ENCODE data around the gene SERPINB11.
"Not testable (repeated sequence)": the region's sequence is repeated elsewhere in the genome, so short reads cannot be mapped to it uniquely, and the experiment has no call there.

SERPINB11 gene, protein sequence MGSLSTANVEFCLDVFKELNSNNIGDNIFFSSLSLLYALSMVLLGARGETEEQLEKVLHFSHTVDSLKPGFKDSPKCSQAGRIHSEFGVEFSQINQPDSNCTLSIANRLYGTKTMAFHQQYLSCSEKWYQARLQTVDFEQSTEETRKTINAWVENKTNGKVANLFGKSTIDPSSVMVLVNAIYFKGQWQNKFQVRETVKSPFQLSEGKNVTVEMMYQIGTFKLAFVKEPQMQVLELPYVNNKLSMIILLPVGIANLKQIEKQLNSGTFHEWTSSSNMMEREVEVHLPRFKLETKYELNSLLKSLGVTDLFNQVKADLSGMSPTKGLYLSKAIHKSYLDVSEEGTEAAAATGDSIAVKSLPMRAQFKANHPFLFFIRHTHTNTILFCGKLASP

GRCh38 chr18:63702660-63703059 is at the start of gene SERPINB11:
SERPINB11 (plus strand) TSS chr18:63702960; CDS start chr18:63710194, 7,234 bp downstream.
- no peak for FAIRE-seq
- DNase-seq (ENCODE audit: insufficient read length, low spot score), result no peak

- not testable (repeated sequence) for DNase-seq (ENCODE audit: insufficient read length, low spot score); FAIRE-seq
Observed at GRCh38 chr18:63658920-63659319, 43.8 kb upstream of the SERPINB11 start.

GRCh38 chr18:63661750-63662149 is 41.0 kb upstream of the SERPINB11 start, which contains the start of gene SERPINB3:
SERPINB3 (minus strand) TSS chr18:63661893; CDS start chr18:63661216, 677 bp downstream.
- peak; percentile 42 for FAIRE-seq
- DNase-seq (ENCODE audit: insufficient read length, low spot score), result not testable (repeated sequence)

DNA sequence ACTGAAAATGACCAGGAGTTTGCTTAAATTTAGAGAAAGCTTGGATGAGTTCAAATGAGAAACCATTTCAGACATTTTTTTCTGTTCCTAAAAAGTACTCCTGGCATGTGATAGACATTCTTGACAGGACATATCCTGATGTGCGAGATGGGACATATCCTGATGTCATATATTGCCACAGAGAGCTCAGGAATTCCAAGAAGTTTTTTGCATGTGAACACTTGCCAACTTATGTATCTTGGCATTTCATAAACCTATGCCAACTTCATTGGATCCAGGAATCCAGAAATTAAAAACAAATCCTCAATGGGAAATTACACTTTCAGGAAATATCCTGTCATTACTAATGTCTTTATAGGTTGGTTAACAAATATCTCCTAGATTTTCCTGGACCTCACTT is 38.2 kb upstream of the SERPINB11 start:
- FAIRE-seq (no peak), DNase-seq (ENCODE audit: insufficient read length, low spot score) (no peak)

- DNase-seq (ENCODE audit: insufficient read length, low spot score), result no peak
Observed at GRCh38 chr18:63676526-63677323, 26.0 kb upstream of the SERPINB11 start.

GRCh38 chr18:63677500-63678225 is 25.1 kb upstream of the SERPINB11 start:
- no peak for DNase-seq (ENCODE audit: insufficient read length, low spot score)

More at GRCh38 chr18:63676526-63677323, 26.0 kb upstream of the SERPINB11 start:
- no peak for FAIRE-seq

GRCh38 chr18:63679820-63680606 is 22.7 kb upstream of the SERPINB11 start:
- FAIRE-seq (no peak), DNase-seq (ENCODE audit: insufficient read length, low spot score) (no peak)

More at GRCh38 chr18:63677500-63678225, 25.1 kb upstream of the SERPINB11 start:
- FAIRE-seq, result no peak

DNA sequence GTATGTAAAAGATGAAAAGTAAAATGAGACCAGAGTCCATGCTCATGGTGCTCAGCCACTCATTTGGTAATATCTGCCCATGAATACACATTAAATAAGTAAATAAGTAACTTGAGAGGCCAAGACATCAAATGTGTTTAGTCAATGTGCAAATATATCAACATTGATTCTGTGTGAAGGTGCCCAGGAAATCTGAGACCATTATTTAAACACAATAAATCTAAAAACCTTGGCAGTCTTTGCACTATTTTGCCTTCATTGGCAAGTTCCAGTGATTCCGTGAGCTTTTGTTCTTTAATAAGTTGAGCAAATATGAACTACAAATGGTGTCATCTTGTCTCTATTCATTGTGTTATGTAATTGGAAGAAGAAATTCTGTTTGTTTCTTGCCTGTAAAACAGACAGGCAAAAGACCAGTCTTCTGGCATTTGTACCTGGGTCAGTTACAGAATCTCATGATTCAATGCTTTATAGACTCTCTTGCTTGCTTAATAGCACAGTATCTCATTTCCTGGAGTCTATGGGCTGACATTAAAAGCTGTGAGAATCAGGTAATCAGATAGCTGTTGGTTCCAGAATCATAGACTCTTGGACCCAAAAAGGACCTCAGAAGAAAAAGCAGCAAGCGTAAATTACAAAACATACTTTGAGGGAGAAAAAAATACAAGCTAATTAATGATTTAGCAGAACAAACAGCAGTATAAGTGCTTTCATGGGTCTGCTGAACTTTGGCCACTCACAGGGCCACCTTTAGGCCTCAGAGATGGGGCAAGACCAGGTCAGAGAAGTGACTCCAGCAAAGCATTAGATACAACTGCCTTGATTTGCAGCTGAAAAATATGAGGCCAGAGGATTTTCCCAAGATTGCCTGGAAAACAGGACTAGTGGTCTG is 21.1 kb upstream of the SERPINB11 start:
- FAIRE-seq (no peak), DNase-seq (ENCODE audit: insufficient read length, low spot score) (no peak)

DNA sequence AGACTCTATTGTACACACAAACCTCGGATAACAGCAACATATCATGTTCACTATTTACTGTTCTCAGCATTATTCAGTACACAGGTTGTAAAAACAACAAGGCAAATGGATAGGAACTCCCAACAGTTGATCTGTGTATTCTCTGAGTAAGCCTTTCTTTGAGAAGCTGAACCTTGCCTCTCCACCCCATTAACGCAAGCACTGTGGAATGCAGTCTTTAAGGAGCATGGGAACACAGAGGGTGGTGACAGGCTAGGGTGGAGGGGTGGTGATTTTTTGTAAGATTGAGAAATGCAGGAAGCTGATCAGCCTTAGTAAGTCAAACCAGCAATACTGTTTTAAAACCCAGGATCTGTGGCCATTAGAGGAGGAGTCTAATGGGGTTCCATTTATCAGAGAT is 19.6 kb upstream of the SERPINB11 start:
- FAIRE-seq (no peak), DNase-seq (ENCODE audit: insufficient read length, low spot score) (no peak)

DNA sequence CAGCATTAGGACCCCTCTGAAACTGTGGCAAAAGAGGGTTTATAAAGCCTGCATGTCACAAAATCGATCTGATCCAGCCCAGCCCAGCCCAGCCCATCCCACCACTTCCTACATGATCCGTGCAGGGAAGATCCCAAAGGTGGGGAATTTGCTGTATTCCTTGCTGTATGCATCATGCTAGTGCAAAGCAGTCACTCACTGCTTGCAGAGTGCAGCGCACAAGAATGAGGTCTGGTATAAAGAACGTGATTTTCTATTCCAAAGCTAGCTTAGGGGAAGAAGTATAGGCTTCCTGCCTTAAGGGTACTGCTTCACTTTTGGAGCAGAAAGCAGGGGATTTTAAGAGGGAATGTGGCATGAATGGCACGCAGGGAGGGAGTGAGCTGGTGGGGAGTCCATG is 18.9 kb upstream of the SERPINB11 start:
- DNase-seq (ENCODE audit: insufficient read length, low spot score) (no peak), FAIRE-seq (no peak)

DNA sequence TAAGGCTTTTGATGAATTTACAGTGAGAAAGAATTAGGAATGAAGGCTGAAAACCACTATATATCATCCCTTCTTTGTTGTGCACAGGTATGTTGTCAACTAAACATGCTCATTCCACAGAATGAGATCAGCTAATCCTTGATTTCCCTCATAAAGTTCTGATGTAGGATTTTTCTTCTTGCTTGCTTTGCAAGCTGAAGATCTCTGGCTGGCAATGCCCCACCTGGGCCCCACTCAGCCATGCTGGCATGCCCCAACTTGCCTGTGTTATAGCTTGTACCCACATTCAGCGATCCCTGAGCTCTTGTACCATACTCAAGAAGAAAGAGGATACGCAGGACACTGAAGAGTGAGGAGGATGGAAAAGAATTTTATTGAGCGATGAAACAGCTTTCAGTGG is 18.0 kb upstream of the SERPINB11 start:
- DNase-seq (ENCODE audit: insufficient read length, low spot score) (no peak), FAIRE-seq (no peak)

DNA sequence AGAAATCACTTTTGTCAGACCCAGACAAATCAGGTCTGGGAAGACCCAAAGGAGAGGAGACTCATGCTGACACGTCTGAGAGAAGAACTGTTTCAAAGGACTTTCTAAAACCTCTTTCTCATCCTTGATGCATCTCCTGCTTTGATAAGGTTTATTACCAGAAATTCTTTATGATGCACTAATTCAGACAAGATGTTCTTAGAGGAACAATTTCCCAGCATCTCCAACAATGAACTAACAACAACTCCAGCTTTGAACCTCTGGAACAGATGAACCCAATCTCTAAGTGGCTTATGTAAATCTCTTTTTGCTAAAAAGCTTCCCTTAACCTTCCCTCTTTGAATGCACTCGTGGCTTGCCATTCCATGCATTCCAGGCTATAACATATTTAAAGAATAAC is 15.9 kb upstream of the SERPINB11 start:
- FAIRE-seq (no peak), DNase-seq (ENCODE audit: insufficient read length, low spot score) (no peak)

DNA sequence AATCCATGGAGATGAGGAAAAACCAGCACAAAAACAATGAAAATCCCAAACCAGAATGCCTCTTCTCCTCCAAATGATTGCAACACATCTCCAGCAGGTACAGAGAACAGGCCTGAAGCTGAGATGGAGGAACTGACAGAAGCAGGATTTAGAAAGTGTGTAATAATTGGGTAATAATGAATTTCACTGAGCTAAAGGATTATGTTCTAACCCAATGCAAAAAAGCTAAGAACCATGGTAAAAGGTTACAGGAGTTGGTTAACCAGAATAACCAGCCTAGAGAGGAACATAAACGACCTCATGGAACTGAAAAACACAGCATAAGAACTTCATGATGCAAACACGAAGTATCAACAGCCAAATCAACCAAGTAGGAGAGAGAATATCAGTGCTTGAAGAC is 13.7 kb upstream of the SERPINB11 start:
- no peak for FAIRE-seq
- DNase-seq (ENCODE audit: insufficient read length, low spot score), result no peak

- no peak for DNase-seq (ENCODE audit: insufficient read length, low spot score)
- no peak for FAIRE-seq
Observed at GRCh38 chr18:63697097-63697660, 5.6 kb upstream of the SERPINB11 start.

DNA sequence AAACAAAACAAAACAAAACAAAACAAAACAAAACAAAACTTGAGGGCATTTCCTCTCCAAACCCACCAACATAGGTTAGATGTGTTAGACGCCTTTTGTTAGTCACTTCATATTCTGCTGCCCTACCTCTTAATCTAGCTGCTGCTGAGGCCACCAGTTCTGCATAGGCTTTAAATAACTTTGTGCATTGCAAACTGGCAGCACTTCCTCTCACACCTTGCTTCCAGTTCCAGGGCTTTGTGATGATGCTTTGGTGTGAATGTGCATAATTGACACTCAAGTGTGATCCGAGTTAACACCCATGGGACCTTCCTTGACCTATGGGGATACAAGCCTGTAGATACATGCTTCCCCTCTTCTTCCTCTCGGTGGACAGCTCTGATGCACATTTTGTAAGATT is 2.3 kb upstream of the SERPINB11 start:
- no peak for DNase-seq (ENCODE audit: insufficient read length, low spot score)
- FAIRE-seq, result no peak

DNA sequence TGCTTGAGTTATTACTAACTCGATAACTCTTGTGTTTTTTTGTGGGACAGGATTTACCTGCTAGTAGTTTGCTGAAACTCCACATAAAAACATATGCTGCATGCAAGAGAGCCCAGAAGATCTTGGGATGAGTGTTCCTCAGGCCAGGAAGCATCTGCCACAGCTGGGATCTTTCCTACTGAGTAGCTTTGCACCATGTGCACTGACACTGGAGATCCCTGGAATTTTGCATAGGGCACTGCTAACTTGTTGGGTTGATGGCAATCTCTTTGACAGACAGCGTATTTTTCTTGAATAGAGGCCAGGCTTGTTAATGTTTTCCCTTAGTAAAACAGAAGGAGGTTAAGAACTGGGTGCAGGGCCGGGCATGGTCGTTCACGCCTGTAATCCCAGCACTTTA is 808 bp upstream of the SERPINB11 start:
- no peak for DNase-seq (ENCODE audit: insufficient read length, low spot score)
- FAIRE-seq, result no peak

- no peak for DNase-seq (ENCODE audit: insufficient read length, low spot score)
- FAIRE-seq, result no peak
Observed at GRCh38 chr18:63705401-63705800, 2.6 kb downstream of the SERPINB11 start.

GRCh38 chr18:63707816-63708215 is 5.1 kb downstream of the SERPINB11 start:
- FAIRE-seq, result no peak

GRCh38 chr18:63708650-63709049 is 5.9 kb downstream of the SERPINB11 start:
- no peak for FAIRE-seq
- DNase-seq (ENCODE audit: insufficient read length, low spot score), result no peak

More at GRCh38 chr18:63707816-63708215, 5.1 kb downstream of the SERPINB11 start:
- DNase-seq (ENCODE audit: insufficient read length, low spot score), result no peak

Data from GM19239 (cell line).